ENCODE data around the gene NID1. TPM values are rescaled to one million over a fixed set of nuclear protein-coding genes. Genes with fewer than 3 reads are reported as not detected.
"Not testable (repeated sequence)": the region's sequence is repeated elsewhere in the genome, so short reads cannot be mapped to it uniquely, and the experiment has no call there.

The NID1 gene
- total and polyA plus RNA-seq, 7 donors: 12.0 to 31.8 (median 22.2) TPM

DNA sequence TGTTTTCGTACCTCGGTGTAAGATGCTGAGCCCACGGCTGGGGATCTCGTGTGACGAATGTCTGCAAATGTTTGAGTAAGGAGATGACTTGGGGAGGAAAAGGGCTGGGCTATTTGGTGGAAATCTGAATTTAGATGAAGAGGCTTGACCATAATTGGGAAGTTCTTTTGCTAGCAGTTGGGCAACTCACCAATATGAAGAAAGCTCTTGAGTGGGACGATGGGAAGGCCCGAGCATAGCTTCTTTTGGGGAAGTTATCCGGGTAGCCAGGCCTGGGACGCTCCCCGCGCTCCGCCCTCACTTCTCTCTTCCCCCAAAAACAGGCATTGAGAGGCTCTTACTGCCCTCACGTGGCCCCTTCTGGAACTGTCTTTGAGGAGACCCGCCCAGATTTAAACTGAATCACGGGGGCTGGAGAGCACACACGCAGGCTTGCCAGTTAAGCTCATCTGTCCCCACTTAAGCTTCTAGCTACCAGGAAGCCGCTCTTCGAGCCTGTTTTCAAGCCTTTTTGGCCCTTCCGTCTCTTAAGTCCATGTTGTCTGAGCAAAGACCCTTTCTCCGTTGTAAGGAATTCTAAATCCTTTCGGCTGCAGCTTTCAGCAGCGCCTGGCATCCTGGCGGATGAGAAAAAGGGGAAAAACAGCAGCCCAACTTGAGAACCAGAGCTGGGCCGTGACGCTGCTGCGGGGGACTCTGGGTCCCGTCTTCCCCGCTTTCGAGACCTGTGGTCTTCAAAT, 93.1 kb downstream of the NID1 start:
- H3K9me3 ChIP-seq: no peaks in the 10 kb centered on the region
- H3K4me1 ChIP-seq: peaks cover 5% of the 10 kb centered on the region
- peaks cover 2 to 3% of the 10 kb centered on the region in 2 donors for H3K36me3 ChIP-seq (ENCODE audit: insufficient read depth in 1 of 2, low read depth in 1 of 2)
- WGBS, 3 donors: 3 to 5% (median 4%) methylated on average over 29 of the region's 29 CpGs
- peak overlapping the region; percentile 77 for H3K27ac ChIP-seq
- TF ChIP-seq, protein P1, sequence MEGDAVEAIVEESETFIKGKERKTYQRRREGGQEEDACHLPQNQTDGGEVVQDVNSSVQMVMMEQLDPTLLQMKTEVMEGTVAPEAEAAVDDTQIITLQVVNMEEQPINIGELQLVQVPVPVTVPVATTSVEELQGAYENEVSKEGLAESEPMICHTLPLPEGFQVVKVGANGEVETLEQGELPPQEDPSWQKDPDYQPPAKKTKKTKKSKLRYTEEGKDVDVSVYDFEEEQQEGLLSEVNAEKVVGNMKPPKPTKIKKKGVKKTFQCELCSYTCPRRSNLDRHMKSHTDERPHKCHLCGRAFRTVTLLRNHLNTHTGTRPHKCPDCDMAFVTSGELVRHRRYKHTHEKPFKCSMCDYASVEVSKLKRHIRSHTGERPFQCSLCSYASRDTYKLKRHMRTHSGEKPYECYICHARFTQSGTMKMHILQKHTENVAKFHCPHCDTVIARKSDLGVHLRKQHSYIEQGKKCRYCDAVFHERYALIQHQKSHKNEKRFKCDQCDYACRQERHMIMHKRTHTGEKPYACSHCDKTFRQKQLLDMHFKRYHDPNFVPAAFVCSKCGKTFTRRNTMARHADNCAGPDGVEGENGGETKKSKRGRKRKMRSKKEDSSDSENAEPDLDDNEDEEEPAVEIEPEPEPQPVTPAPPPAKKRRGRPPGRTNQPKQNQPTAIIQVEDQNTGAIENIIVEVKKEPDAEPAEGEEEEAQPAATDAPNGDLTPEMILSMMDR (IDR thresholded peaks at IDR 0.05): peak; percentile 74
- H3K4me3 ChIP-seq: peak overlapping the region; percentile 62
- H3K27me3 ChIP-seq (ENCODE audit: insufficient read depth in 3 of 3, low read length in 2 of 3): no peaks in the 10 kb centered on the region
- ATAC-seq: peak; percentile 89 to 95 (median 94)
- intact Hi-C loops (cut with DNase I): loop anchor here (5.0 to 10.0 kb wide), 3 partner anchors 107 to 459 kb away; partner anchors contain the start of gene LYST (in 1 of the 2)
- DNase-seq: peak; percentile 91 to 94

- peak overlapping the region; percentile 62 for H3K4me3 ChIP-seq
These were observed 93.9 kb downstream of the NID1 start for GRCh38 chr1:235971020-235971419.

DNA sequence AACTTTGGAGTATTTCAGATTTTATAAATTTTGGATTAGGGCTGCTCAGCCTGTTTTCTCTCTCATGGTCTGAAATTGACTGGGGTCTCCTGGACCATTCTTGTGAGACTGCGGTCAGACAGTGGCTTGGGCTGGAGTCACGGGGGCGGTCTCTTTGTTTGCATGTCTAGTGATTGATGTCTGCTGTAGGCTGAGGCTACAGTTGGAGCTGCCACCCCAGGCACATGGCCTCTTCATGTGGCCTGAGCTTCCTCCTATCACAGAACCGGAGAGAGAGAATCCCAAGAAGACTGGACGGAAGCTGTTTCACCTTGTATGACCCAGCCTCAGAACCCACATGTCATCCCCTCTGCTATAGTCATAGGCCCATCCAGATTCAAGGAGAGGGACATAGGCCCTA, 96.1 kb downstream of the NID1 start:
- Histone ChIP-seq H3K27ac (no peak overlapping the region), H3K27me3 (ENCODE audit: insufficient read depth in 3 of 3, low read length in 2 of 3) (no peaks in the 10 kb centered on the region), H3K9me3 (no peaks in the 10 kb centered on the region), H3K4me1 (peaks cover 5% of the 10 kb centered on the region), H3K36me3 (ENCODE audit: insufficient read depth in 1 of 2, low read depth in 1 of 2) (no peaks in the 10 kb centered on the region), H3K4me3 (no peak overlapping the region)
- ATAC-seq (no peak), DNase-seq (no peak)
- TF ChIP-seq, protein P1 (IDR thresholded peaks at IDR 0.05): no peak
- intact Hi-C loops (cut with DNase I): no loop called here
- WGBS, 3 donors: 54 to 68% (median 63%) methylated on average over 5 of the region's 5 CpGs

More at GRCh38 chr1:235971020-235971419, 93.9 kb downstream of the NID1 start:
- TF ChIP-seq, protein P1 (IDR thresholded peaks at IDR 0.05): no peak
- DNase-seq (no peak), ATAC-seq (no peak)
- intact Hi-C loops (cut with DNase I): loop anchor here (5.0 to 10.0 kb wide), 3 partner anchors 106 to 459 kb away; partner anchors contain the start of gene LYST (in 1 of the 2)
- WGBS, 3 donors: 49 to 64% (median 56%) methylated on average over 3 of the region's 3 CpGs
- Histone ChIP-seq H3K9me3 (no peaks in the 10 kb centered on the region), H3K27me3 (ENCODE audit: insufficient read depth in 3 of 3, low read length in 2 of 3) (no peaks in the 10 kb centered on the region), H3K27ac (no peak overlapping the region), H3K4me1 (peaks cover 5% of the 10 kb centered on the region), H3K36me3 (ENCODE audit: insufficient read depth in 1 of 2, low read depth in 1 of 2) (no peaks in the 10 kb centered on the region)

DNA sequence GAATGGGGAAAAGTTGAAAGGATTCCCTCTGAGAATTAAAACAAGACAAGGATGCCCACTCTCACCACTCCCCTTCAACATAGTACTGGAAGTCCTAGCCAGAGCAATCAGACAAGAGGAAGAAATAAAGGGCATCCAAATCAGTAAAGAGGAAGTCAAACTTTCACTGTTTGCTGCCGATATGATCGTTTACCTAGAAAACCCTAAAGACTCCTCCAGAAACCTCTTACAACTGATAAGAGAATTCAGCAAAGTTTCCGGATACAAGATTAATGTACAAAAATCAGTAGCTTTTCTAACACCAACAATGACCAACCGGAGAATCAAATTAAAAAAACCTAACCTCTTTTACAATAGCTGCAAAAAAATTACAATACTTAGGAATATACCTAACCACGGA, 98.8 kb downstream of the NID1 start:
- intact Hi-C loops (cut with DNase I); H3K9me3 ChIP-seq; H3K27ac ChIP-seq; H3K4me3 ChIP-seq; H3K4me1 ChIP-seq; ATAC-seq; H3K36me3 ChIP-seq (ENCODE audit: insufficient read depth in 1 of 2, low read depth in 1 of 2); DNase-seq; H3K27me3 ChIP-seq (ENCODE audit: insufficient read depth in 3 of 3, low read length in 2 of 3): not testable (repeated sequence)
- WGBS, 3 donors: 67 to 83% (median 83%) methylated on average over 5 of the region's 5 CpGs

DNA sequence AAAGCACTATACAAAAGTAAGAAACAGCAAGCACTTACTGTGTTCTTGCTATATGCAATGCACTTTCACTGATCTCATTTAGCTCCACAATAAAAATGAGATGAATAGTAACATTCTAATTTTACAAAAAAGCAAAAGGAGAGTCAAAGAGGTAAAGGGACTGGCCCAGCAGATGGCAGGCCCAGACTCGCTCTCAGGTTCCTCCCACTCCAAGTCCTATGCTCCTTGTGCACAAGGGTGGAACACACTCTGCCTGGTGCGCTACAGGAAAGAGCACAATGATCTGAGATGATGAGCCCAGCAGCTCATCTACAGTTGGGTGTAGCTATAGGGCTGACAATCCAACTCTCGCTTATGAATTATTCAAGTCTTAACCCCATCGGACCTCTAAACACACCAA, 104.1 kb downstream of the NID1 start:
- 82 to 87% (median 84%) methylated on average over 4 of the region's 4 CpGs for WGBS, 3 donors
- intact Hi-C loops (cut with DNase I): no loop called here
- Histone ChIP-seq H3K4me1 (no peaks in the 10 kb centered on the region), H3K27me3 (ENCODE audit: insufficient read depth in 3 of 3, low read length in 2 of 3) (no peaks in the 10 kb centered on the region), H3K27ac (no peak overlapping the region), H3K4me3 (no peak overlapping the region), H3K9me3 (no peaks in the 10 kb centered on the region), H3K36me3 (ENCODE audit: insufficient read depth in 1 of 2, low read depth in 1 of 2) (no peaks in the 10 kb centered on the region)
- ATAC-seq (no peak), DNase-seq (no peak)
- TF ChIP-seq, protein P1 (IDR thresholded peaks at IDR 0.05): no peak

Measured in psoas muscle (tissue), 8 donors.